GM19025 (cell line): Measurements from ENCODE around the gene CIZ1.

Experiments used
- ATAC-seq: cut with Tn5 transposase; IDR thresholded peaks from one replicate; pipeline ENCODE4 v1.9.1; 2021; ENCODE audit warnings: mild to moderate bottlenecking, low read depth, moderate library complexity; ENCODE audit not compliant: unreplicated experiment

Gene CIZ1

DNA sequence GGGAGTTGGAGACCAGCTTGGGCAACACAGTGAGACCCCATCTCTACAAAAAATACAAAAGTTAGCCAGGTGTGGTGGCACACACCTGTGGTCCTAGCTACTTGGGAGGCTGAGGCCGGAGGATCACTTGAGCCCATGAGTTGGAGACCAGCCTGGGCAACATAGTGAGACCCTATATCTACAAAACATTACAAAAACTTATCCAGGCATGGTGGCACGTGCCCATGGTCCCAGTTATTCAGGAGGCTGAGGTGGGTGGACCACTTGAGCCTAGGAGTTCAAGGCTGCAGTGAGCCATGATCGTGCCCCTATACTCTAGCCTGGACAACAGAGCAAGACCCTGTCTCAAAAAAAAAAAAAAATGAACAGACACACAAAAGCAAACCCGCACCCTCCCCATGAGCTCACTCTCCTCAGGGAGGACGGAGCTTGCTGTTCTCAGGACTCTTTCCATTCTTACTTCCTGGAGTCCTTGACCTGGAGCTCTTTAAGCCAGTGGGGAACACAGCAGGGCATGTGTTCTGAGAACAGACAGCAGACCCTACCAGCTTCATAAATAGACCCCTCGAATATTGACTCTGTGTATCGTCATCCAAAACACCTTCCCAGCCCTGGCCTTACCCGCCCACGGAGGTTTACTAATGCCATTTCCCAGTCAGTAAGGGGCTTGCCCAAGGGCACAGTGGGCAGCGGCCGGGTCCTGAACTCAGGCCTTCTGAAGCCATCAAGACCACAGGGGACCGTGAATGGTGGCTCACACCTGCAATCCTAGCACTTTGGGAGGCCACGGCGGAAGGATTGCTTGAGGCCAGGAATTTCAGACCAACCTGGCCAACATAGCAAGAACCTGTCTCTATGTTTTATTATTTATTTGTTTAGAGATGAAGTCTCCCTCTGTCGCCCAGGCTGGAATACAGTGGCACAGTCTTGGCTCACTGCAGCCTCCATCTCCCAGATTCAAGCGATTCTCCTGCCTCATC is 75.0 kb downstream of the CIZ1 start:
- no peak for ATAC-seq
